GM12874 (cell line): ENCODE results near the gene MAPKAP1.

Experiments
- CTCF ChIP-seq: IDR thresholded peaks from 2 replicates; pipeline ENCODE4 v1.5.1; 2011; ENCODE audit warnings: low read depth, mild to moderate bottlenecking, control low read depth, low read length, moderate library complexity; ENCODE audit not compliant: insufficient read depth

MAPKAP1 gene

GRCh38 chr9:125438506-125439433, 268.2 kb downstream of the MAPKAP1 start:
- no peak for TF ChIP-seq CTCF

GRCh38 chr9:125437771-125438221, 269.2 kb downstream of the MAPKAP1 start:
- TF ChIP-seq CTCF, result no peak

- no peak for TF ChIP-seq CTCF
Measured at GRCh38 chr9:125436613-125437443, 270.2 kb downstream of the MAPKAP1 start.

- no peak for TF ChIP-seq CTCF
Measured at GRCh38 chr9:125435776-125436612, 271.0 kb downstream of the MAPKAP1 start.

- no peak for TF ChIP-seq CTCF
Measured at GRCh38 chr9:125434986-125435775, 271.8 kb downstream of the MAPKAP1 start.

GRCh38 chr9:125433461-125434011, 273.5 kb downstream of the MAPKAP1 start:
- TF ChIP-seq CTCF, result no peak
